HG03457 (cell line): ENCODE results near the gene ALLC.

Experiments
- ATAC-seq: cut with Tn5 transposase; IDR thresholded peaks from one replicate; pipeline ENCODE4 v1.9.1; 2021; ENCODE audit warnings: moderate number of reproducible peaks; ENCODE audit not compliant: unreplicated experiment

ALLC gene

DNA sequence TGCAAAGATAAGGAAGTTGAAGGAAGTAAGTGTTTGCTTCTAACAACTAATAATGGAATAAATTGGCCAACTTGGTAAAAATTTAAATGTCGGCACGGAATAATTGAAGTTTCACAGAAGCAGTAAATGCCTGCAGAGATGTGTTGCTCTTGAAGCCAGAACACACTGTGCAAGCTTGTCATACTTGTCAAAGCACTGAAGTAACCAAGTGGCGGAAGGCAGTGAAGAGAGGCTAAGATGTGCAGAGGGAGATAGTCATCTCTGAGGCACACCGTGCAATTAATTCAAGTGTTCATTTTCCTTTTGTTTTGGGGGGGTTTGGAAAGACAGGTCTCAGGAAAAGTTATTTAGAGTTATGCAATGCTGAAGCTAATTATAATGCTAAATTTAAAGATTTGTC lies 50.6 kb downstream of the ALLC start:
- no peak for ATAC-seq

DNA sequence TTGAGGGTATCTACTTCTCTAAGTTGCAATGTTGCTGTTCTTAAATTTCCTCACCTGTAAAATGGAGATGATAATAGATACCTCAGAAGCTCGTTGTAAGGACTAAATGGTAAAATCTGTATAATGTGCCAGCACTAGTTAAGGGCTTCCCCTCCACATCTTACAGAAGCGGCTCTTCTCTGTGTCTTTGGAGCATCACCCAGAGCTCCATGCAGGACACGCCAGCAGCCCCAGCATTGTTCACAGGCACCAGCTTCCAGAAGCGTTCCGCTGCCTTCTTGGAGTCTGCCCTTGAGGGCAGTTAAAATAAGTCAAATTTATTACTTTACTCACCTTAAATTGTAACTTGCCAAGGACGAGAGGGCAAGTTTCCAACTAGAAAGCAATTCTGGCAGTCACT lies 51.2 kb downstream of the ALLC start:
- no peak for ATAC-seq

DNA sequence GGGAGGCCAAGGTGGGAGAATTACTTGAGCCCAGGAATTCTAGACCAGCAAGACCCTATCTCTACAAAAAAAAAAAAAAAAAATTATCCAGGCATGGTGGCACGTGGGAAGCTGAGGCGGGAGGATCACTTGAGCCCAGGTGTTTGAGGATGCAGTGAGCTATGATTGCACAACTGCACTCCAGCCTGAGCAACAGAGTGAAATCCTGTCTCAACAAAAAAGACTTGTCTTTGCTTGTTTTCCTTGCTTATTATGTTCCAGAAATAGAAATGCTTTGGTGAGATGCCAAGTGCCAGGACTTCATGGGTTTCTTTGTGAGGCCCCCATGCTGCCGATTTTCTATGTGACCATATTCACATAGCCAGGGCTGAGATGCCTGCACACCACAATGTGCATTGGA lies 54.4 kb downstream of the ALLC start:
- ATAC-seq: no peak

GRCh38 chr2:3712831-3713503 lies 55.0 kb downstream of the ALLC start:
- no peak for ATAC-seq

GRCh38 chr2:3718679-3719078 lies 60.7 kb downstream of the ALLC start:
- ATAC-seq: no peak

DNA sequence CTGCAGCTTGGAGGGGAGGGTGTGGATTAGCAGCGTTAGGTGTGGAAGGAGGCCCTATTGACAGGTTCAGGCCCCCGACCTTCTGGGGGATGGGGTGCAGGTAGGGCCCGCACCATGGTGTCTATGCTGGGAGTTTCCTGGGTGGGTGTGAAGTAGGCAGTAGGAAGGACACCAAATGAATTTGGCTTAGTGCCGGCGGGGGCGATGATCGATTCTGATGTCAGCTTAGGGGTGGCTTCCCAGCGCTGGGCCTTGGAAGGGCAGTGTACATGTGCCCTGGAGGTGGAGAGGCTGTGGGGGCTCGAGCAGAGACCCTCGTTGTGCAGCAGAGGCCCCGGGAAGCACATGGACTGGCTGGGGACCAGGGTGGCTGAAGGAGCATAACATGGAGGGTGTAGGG lies 67.0 kb downstream of the ALLC start:
- no peak for ATAC-seq

GRCh38 chr2:3725458-3726250 lies 67.7 kb downstream of the ALLC start:
- ATAC-seq: no peak

- ATAC-seq: no peak
Measured at GRCh38 chr2:3726511-3726910, 68.5 kb downstream of the ALLC start.

- no peak for ATAC-seq
Measured at GRCh38 chr2:3727397-3728045, 69.5 kb downstream of the ALLC start.

- no peak for ATAC-seq
Measured at GRCh38 chr2:3728104-3729054, 70.4 kb downstream of the ALLC start.

DNA sequence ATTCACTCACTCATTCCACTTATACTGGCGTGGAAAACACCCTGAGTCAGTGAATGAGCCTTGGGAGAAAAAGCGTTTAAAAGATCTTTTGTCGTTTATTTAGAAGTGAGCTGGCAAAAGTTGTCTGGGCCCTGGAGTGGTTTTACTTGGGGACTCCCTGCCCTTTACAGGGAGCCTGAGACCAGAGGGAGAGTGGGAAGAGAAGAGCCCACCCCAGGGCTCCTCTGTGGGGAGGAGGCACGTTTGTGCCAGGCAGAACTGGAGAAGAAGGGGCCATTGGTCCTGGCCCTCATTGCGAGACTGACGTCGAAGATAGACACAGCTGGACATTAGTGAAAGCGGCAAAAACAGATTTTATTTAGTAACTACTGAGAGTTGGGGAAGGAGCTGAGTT lies 71.1 kb downstream of the ALLC start:
- no peak for ATAC-seq

DNA sequence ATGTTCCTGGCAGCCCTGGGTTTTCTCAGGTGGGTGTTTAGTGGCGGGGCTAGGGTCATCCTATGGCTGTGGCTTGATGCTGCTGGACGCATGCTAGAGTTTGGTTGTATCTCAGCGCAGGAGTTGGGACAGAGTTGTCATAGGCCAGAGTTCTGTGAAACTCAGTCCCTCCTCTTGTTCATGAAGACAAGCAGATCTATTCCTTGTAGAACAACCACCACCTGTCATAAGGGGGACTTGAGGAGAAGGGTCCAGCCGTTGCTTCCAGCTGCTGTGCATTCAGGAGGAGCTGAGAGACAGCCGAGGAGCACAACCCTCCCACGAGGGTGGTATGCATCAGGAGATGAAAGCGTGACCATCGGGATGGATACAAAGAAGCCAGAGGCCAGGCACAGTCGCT lies 71.8 kb downstream of the ALLC start:
- no peak for ATAC-seq

DNA sequence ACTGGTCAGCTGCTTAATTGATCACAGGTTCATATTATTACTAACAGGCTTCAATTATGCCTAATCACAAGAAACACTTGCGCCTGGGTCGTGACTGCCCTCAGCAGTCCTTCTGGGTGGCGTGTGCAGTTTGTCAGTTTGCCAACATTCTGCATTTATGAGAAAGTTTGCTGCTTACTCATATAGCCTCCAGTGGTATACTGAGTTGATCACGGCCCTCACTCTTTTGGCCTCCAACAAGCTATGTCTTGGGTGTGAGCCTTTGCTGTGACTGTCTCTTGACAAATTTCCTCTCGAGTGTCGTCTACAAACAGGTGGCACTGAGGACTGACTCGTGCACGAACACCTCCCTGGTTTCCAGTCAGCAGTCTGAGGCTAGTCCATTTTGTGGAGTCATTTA lies 72.6 kb downstream of the ALLC start:
- no peak for ATAC-seq

DNA sequence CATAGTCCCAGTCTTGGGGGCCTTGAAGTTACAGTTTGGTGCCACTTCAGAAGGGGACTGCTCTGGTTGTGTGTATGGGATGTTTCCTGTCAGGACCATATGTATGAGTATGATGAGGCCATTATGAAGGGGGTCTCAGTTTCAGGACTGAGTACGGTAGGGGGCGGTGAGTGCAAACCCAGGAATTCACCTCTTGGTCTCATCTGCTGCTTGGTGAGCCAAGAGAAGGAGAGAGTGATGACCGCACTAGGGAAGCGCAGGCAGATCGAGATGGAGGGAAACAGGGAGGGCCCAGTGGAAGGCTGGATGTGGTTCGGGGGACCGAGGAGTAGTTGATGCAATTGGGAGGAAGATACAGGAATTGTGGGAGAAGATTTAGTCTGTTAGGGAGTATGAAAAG lies 73.8 kb downstream of the ALLC start:
- no peak for ATAC-seq

DNA sequence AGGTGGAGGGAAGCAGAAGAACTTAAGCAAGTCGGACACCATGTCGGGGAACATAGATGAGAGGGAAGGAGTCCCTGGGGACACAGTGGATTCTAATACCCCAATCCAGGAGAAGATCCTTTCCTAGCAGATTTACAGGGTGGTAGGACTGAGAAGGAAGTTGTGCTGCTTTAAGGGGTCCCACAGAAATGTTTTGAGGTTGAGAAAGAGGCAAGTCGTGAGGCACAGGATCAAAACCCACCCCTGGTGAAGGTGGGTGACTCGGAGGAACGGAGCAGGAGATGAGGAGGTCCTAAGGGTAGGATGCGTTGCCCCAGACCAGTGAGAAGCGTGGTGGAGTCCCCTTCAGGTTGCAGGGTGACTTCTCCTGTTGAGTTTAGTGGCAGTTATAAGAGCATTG lies 78.1 kb downstream of the ALLC start:
- no peak for ATAC-seq

DNA sequence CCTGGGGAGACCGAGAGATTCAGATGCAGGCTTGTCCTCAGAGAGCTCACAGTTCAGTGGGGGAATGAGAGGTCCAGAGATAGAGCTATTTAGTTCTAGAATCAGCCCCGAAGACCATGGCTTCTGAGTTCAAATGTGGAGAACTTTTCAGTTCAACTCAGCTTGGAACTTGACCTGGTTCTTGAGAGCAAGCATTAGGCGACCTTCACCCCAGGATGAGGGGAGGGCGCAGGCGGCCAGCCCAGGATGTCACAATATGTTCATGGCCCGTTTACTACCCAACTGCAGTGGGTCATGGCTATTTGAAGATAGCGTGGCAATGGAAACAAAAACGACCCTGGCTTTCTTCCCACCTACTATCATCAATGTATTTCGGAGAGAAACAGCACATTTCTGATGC lies 79.1 kb downstream of the ALLC start:
- ATAC-seq: no peak

DNA sequence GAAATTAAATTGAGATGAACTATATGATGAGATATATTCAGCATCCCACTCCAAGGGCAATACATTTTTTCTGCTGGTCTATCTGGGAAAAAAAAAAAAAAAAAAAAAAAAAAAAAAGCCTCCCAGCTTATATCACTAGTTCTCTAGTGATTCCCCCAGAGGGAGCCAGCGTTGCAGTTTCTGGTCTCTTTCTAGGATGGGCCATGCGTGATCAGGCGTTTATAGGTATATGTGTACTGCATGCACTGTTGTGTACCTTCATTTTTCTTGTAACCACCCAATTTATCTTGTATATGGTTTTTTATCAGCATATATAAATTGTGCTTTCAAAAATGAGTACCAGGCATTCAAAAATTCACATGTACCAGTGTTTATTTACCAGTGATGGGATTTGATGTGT lies 80.5 kb downstream of the ALLC start:
- ATAC-seq: no peak

- no peak for ATAC-seq
Measured at GRCh38 chr2:3739313-3739712, 81.3 kb downstream of the ALLC start.

DNA sequence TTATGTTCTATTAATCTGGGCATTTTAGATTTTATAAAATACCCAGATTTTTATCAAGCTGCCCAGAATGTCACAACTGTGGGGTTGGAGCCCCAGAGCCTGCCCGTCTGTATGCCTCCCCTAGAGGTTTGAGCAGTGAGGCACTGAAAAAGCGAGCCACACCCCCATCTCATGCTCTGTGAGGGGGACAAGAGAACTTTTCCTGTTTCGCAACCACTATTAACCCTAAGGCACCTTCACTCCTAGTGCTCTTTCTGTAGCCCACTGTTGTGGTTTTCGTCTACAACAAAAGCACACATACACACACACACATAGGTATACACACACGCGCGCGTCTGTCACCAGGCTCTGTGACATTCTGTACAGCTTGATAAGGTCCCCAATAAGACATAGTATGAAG lies 83.4 kb downstream of the ALLC start:
- no peak for ATAC-seq

DNA sequence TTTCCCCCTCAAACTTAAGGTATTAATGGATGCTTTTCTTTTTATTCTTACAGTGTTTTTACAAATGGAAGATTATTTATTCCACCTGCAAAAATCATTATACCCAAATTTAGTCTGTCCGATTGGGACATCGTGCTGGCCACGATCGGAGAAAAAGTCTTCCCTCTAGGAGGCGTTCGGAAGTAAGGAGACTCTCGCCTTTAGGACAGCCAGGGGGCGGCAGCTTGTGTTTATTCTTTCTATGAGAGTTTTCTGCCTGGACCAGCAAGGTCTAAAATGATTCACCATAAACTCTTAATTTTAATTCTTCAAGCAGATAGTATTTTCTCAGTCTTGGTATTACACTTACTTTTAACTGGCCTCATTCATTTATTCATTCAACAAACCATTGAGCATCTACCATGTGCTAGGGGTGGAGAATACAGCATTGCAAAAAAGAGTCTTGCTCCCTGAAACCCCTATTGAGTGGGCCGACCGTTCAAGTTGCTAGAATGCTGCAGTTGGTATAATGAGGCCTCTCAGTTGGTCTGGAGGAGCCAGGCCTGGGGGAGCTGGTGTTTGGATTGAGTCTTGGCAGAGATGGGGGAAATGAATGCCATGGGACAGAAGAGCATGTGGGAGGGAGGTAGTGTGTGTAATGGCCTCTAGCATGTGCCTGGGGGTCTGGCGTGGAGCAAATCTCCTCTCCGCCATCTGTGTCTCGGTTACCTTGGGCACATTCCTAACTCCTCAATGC lies 84.0 kb downstream of the ALLC start:
- ATAC-seq: no peak
